Gastrocnemius medialis (tissue), 4 donors: ENCODE measurements around the gene ZNF263. TPM values are rescaled to one million over a fixed set of nuclear protein-coding genes. Genes with fewer than 3 reads are reported as not detected.

Experiments
- ATAC-seq, 2 donors: fragments of 150-250 bp; one replicate each; pipeline ENCODE4 v1.9.1; 2016
- DNase-seq, 2 donors: peaks; one replicate each; pipeline ENCODE4 v3.0.0-alpha.2; 2019
- H3K27ac ChIP-seq, 4 donors: fragments of 200-600 bp; sonication (generic); 1 replicate in 1 of 4; 2 replicates in 3 of 4; pipeline ENCODE4 v1.5.1; 2016 to 2018; ENCODE audit warnings: mild to moderate bottlenecking in 2 of 4, moderate library complexity in 1 of 4
- H3K27me3 ChIP-seq, 3 donors: fragments of 200-600 bp; sonication (generic) in 2 of 3; 1 replicate in 1 of 3; 2 replicates in 2 of 3; pipeline versions ENCODE4 v1.5.1 to v1.6.0; 2016 to 2019; ENCODE audit warnings: mild to moderate bottlenecking in 1 of 3, moderate library complexity in 1 of 3
- H3K36me3 ChIP-seq, 2 donors: fragments of 200-600 bp; sonication (generic) in 1 of 2; one replicate each; pipeline ENCODE4 v1.5.1; 2017 to 2018
- H3K4me1 ChIP-seq, 2 donors: fragments of 200-600 bp; sonication (generic) in 1 of 2; one replicate each; pipeline ENCODE4 v1.5.1; 2016 to 2017; ENCODE audit warnings: mild to moderate bottlenecking in 2 of 2
- H3K4me3 ChIP-seq, 4 donors: fragments of 200-600 bp; sonication (generic) in 3 of 4; 1 replicate in 1 of 4; 2 replicates in 3 of 4; pipeline ENCODE4 v1.5.1; 2016 to 2019; ENCODE audit warnings: mild to moderate bottlenecking in 2 of 4
- H3K9me3 ChIP-seq, 3 donors: fragments of 200-600 bp; sonication (generic) in 2 of 3; 1 replicate in 1 of 3; 2 replicates in 2 of 3; pipeline ENCODE4 v1.5.1; 2016 to 2019
- CTCF ChIP-seq, 5 experiments: fragments of 450-650 bp in 3 of 5; fragments of 200-600 bp in 2 of 5; sonication (generic) in 2 of 5; IDR thresholded peaks in 4 of 5; conservative IDR thresholded peaks in 1 of 5; 1 replicate in 4 of 5; 2 replicates in 1 of 5; pipeline ENCODE4 v1.5.1; 2016 to 2019; ENCODE audit warnings: antibody characterized with exemption in 5 of 5, mild to moderate bottlenecking in 3 of 5, moderate library complexity in 3 of 5
- POLR2A ChIP-seq, 2 donors: fragments of 450-650 bp; IDR thresholded peaks; one replicate each; pipeline ENCODE4 v1.6.1; 2017; ENCODE audit warnings: antibody characterized with exemption in 2 of 2, mild to moderate bottlenecking in 2 of 2, moderate library complexity in 2 of 2
- in situ Hi-C, 4 donors: fragments of 200-750 bp; cut with MboI; loops; one replicate each; pipeline versions ENCODE4 v1.15.0 to v1.8.0; 2017; ENCODE audit warnings: low sequenced_read_pairs in 4 of 4
- intact Hi-C: fragments of 100-400 bp; cut with DNase I; formaldehyde crosslinking; loops from one replicate; pipeline ENCODE4 v1.15.1; 2023; ENCODE audit warnings: low total_unique reads
- total RNA-seq, 4 donors: library from RNA; depleted of rRNA; stranded (reverse); fragments of >200 nt; gene quantifications; one replicate each; pipeline versions ENCODE4 v1.1.0 to v1.2.3, GENCODE V29; 2016

ZNF263 gene
- total RNA-seq = 10 to 100 TPM; 13.5 to 18.5 (median 15.5) TPM

- Histone ChIP-seq H3K4me3 (peak within 1 kb of the TSS; percentile 72 to 86 (median 80)), H3K36me3 (peaks cover 2 to 23% of the 10 kb centered on the region in 2 donors), H3K27me3 (no peaks in the 10 kb centered on the region), H3K4me1 (peaks cover 22% of the 10 kb centered on the region in 2 donors), H3K9me3 (peaks cover 0 to 3% (median 0%) of the 10 kb centered on the region in 3 donors), H3K27ac (peak within 1 kb of the TSS; percentile 98 to 100 (median 99))
- TF ChIP-seq POLR2A (IDR thresholded peaks at IDR 0.05) (peak; percentile 66 to 81), CTCF (IDR thresholded peaks at IDR 0.05 in 4 of 5, conservative IDR thresholded peaks at IDR 0.05 in 1 of 5) (no peak)
- ATAC-seq (peak; percentile 99), DNase-seq (peak; percentile 95 to 97)
- intact Hi-C loops = loop anchor here (1.0 to 5.0 kb wide), 8 partner anchors 19 to 329 kb away; partner anchors contain the start of genes CLUAP1, HCFC1R1, SLX4 and THOC6
- in situ Hi-C loops = loop anchor here in 1 of 4 donors (25.0 kb wide), 1 partner anchor 129 kb away; the partner anchor contains the start of genes ZNF174 and ZSCAN32
Measured at GRCh38 chr16:3282730-3283542, at the start of gene ZNF263. TSS of gene ZNF263 (plus strand) at chr16:3283491. CDS start at chr16:3283819, 328 bp downstream.

DNA sequence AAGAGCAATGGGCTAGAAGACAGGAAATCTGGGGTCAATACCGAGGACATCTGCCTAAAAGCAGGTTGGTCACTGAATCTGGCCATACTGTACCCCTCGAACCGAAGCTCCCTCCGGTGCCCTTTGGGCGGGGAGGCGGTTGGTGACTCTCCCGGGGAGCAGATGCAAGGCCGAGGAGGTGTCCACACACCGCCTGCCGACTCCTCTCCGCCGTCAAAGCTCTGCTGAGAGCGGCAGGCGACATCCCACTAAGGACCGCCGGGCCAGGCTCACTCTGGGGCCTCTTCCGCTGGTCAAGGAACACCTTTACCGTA lies 48.8 kb upstream of the ZNF263 start:
- DNase-seq = no peak

GRCh38 chr16:3234857-3235561 lies 48.3 kb upstream of the ZNF263 start, which contains the start of gene ZNF200:
TSS of gene ZNF200 (minus strand) at chr16:3235158. CDS start at chr16:3233755, 1,403 bp downstream.
- peak within 1 kb of the TSS; percentile 96 to 100 (median 98) for H3K27ac ChIP-seq
- in situ Hi-C loops = no loop called here
- TF ChIP-seq CTCF (IDR thresholded peaks at IDR 0.05 in 4 of 5, conservative IDR thresholded peaks at IDR 0.05 in 1 of 5) (no peak), POLR2A (IDR thresholded peaks at IDR 0.05) (peak; percentile 60 to 72)
- intact Hi-C loops = loop anchor here (1.0 to 5.0 kb wide), 7 partner anchors 29 to 483 kb away; partner anchors contain the start of genes CLUAP1, SRRM2, TIGD7 and ZNF174
- ATAC-seq (peak; percentile 99 to 100), DNase-seq (peak; percentile 93 to 94)
- peaks cover 12 to 34% of the 10 kb centered on the region in 2 donors for H3K36me3 ChIP-seq
- H3K4me1 ChIP-seq = peaks cover 12% of the 10 kb centered on the region in 2 donors
- no peaks in the 10 kb centered on the region for H3K27me3 ChIP-seq
- H3K9me3 ChIP-seq = no peaks in the 10 kb centered on the region
- H3K4me3 ChIP-seq = peak within 1 kb of the TSS; percentile 87 to 100 (median 99)

More for the DNA sequence above, 48.8 kb upstream of the ZNF263 start:
- ATAC-seq = peak in 1 of 2 donors; percentile 6
- H3K4me1 ChIP-seq = peaks cover 12% of the 10 kb centered on the region in 2 donors
- H3K4me3 ChIP-seq = peak overlapping the region; percentile 87 to 100 (median 99)
- H3K27ac ChIP-seq = peak overlapping the region; percentile 96 to 100 (median 98)
- TF ChIP-seq POLR2A (IDR thresholded peaks at IDR 0.05) (no peak), CTCF (IDR thresholded peaks at IDR 0.05 in 4 of 5, conservative IDR thresholded peaks at IDR 0.05 in 1 of 5) (no peak)
- H3K9me3 ChIP-seq = peaks cover 0 to 3% (median 0%) of the 10 kb centered on the region in 3 donors
- in situ Hi-C loops = no loop called here
- peaks cover 12 to 39% of the 10 kb centered on the region in 2 donors for H3K36me3 ChIP-seq
- intact Hi-C loops = loop anchor here (2.0 to 5.0 kb wide), 2 partner anchors 166 to 482 kb away; partner anchors contain the start of genes SRRM2, ZNF174 and ZSCAN32
- H3K27me3 ChIP-seq = no peaks in the 10 kb centered on the region

GRCh38 chr16:3235856-3236669 lies 47.2 kb upstream of the ZNF263 start:
- in situ Hi-C loops = no loop called here
- Histone ChIP-seq H3K9me3 (no peaks in the 10 kb centered on the region), H3K4me3 (no peak overlapping the region), H3K36me3 (peaks cover 10 to 23% of the 10 kb centered on the region in 2 donors), H3K4me1 (peaks cover 12% of the 10 kb centered on the region in 2 donors), H3K27ac (no peak overlapping the region), H3K27me3 (no peaks in the 10 kb centered on the region)
- DNase-seq (no peak), ATAC-seq (no peak)
- intact Hi-C loops = loop anchor here (1.0 to 5.0 kb wide), 6 partner anchors 28 to 266 kb away; partner anchors contain the start of genes CLUAP1, TIGD7, ZNF174 and ZNF263
- TF ChIP-seq POLR2A (IDR thresholded peaks at IDR 0.05) (no peak), CTCF (IDR thresholded peaks at IDR 0.05 in 4 of 5, conservative IDR thresholded peaks at IDR 0.05 in 1 of 5) (no peak)
